Measurements from ENCODE around the gene CLSTN2. TPM values are rescaled to one million over a fixed set of nuclear protein-coding genes. Genes with fewer than 3 reads are reported as not detected.

Gene CLSTN2
- total RNA-seq, 1 experiment from 2014 or later = 0.68 TPM

DNA sequence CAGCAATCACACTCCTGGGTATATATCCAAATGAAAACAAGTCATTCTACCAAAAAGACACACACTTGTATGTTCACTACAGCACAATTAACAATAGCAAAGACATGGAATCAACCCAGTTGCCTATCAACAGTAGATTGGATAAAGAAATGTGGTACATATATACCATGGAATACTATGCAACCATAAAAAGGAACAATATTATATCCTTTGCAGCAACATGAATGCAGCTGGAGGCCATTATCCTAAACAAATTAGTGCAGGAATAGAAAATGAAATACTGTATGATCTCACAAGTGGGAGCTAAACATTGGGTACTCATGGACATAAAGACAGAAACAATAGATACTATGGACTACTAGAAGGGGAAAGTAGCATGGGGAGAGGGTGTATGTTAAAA lies 224.7 kb downstream of the CLSTN2 start:
- Mint-ChIP-seq H3K36me3 (ENCODE audit: insufficient read depth in 1 of 3, low read depth in 3 of 3) (no peaks in the 10 kb centered on the region; a peak in 1 of 7 replicates), H3K9me3 (no peaks in the 10 kb centered on the region; a peak in 1 of 5 replicates), H3K27ac (no peak overlapping the region), H3K4me3 (no peak overlapping the region), H3K27me3 (ENCODE audit: low read depth) (no peaks in the 10 kb centered on the region; the same call in 1 of the 2 replicates), H3K4me1 (peaks cover 9 to 13% of the 10 kb centered on the region in 2 experiments)
- no peak overlapping the region for H3T11ph ChIP-seq (ENCODE audit: low read length)
- H3K18ac ChIP-seq (ENCODE audit: insufficient read length, low read depth, low read length) = no peak overlapping the region
- H3K79me1 ChIP-seq (ENCODE audit: insufficient read depth, low read depth, low read length, poor library complexity, severe bottlenecking) = no peaks in the 10 kb centered on the region
- no peaks in the 10 kb centered on the region for H3K23me2 ChIP-seq (ENCODE audit: insufficient read length, low read depth, low read length, poor library complexity, severe bottlenecking)
- H3K27me3 ChIP-seq (ENCODE audit: insufficient read depth, low read length) = no peaks in the 10 kb centered on the region
- no peaks in the 10 kb centered on the region for H4K20me1 ChIP-seq (ENCODE audit: control insufficient read depth, insufficient read depth, insufficient read length)
- no peak overlapping the region for H2AFZ ChIP-seq (ENCODE audit: low read length)
- no peak overlapping the region for H4K5ac ChIP-seq (ENCODE audit: insufficient read length, low read depth, low read length)
- no peaks in the 10 kb centered on the region for H3K4me1 ChIP-seq (ENCODE audit: insufficient read depth, low read length)
- no peak overlapping the region for H3K14ac ChIP-seq (ENCODE audit: insufficient read depth, low read length)
- H3K79me2 ChIP-seq (ENCODE audit: insufficient read depth, low read length) = no peaks in the 10 kb centered on the region
- H2BK120ac ChIP-seq (ENCODE audit: low read depth, low read length, poor library complexity, severe bottlenecking) = no peak overlapping the region
- H3K27ac ChIP-seq (ENCODE audit: insufficient read length, low read depth, low read length) = no peak overlapping the region
- H3K56ac ChIP-seq (ENCODE audit: insufficient read length, low read depth, low read length) = no peak overlapping the region
- H3K4ac ChIP-seq (ENCODE audit: low read depth, low read length) = no peak overlapping the region
- H4K8ac ChIP-seq (replicated peaks; ENCODE audit: insufficient read length, low read depth, low read length) = no peak overlapping the region
- TF ChIP-seq, protein P1, sequence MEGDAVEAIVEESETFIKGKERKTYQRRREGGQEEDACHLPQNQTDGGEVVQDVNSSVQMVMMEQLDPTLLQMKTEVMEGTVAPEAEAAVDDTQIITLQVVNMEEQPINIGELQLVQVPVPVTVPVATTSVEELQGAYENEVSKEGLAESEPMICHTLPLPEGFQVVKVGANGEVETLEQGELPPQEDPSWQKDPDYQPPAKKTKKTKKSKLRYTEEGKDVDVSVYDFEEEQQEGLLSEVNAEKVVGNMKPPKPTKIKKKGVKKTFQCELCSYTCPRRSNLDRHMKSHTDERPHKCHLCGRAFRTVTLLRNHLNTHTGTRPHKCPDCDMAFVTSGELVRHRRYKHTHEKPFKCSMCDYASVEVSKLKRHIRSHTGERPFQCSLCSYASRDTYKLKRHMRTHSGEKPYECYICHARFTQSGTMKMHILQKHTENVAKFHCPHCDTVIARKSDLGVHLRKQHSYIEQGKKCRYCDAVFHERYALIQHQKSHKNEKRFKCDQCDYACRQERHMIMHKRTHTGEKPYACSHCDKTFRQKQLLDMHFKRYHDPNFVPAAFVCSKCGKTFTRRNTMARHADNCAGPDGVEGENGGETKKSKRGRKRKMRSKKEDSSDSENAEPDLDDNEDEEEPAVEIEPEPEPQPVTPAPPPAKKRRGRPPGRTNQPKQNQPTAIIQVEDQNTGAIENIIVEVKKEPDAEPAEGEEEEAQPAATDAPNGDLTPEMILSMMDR (conservative IDR thresholded peaks at IDR 0.05) = no peak
- no peak overlapping the region for H4K91ac ChIP-seq (ENCODE audit: insufficient read length, low read depth, low read length)
- no peak overlapping the region for H3K9ac ChIP-seq (ENCODE audit: extremely low read depth, insufficient read length, low read length)
- H2BK5ac ChIP-seq (ENCODE audit: insufficient read length, low read length) = no peak overlapping the region
- no peak for DNase-seq
- no peak overlapping the region for H3K23ac ChIP-seq (ENCODE audit: insufficient read length, low read depth, low read length)
- no peaks in the 10 kb centered on the region for H3K9me3 ChIP-seq (ENCODE audit: control insufficient read depth, low read depth, low read length)
- H2AK5ac ChIP-seq (ENCODE audit: insufficient read length, low read length) = no peak overlapping the region
- no peak overlapping the region for H2BK12ac ChIP-seq (ENCODE audit: insufficient read length, low read depth, low read length)
- no peak overlapping the region for H2BK20ac ChIP-seq (ENCODE audit: low read depth, low read length, poor library complexity, severe bottlenecking)
- H2BK15ac ChIP-seq (ENCODE audit: low read depth, low read length) = no peak overlapping the region
- no peak overlapping the region for H3K4me2 ChIP-seq (ENCODE audit: insufficient read depth, insufficient read length, low read length)

Data from H9 (cell line).